Fibroblast of lung (primary cell): ENCODE measurements around the gene GABRB3. TPM values are rescaled to one million over a fixed set of nuclear protein-coding genes. Genes with fewer than 3 reads are reported as not detected.

Experiments used
- DNase-seq, 2 donors: peaks; one replicate each; pipeline versions ENCODE4 v3.0.0 to v3.0.0-alpha.2; 2010; ENCODE audit warnings: low read depth in 2 of 2
- H2AFZ ChIP-seq: 2 replicates; pipeline ENCODE4 v1.5.1; 2012; ENCODE audit warnings: low read length, control low read depth, inconsistent platforms
- H3K27ac ChIP-seq: 2 replicates; pipeline ENCODE4 v1.5.1; 2011; ENCODE audit warnings: low read length, control low read depth; ENCODE audit not compliant: insufficient read depth
- H3K27me3 ChIP-seq: 2 replicates; pipeline ENCODE4 v1.5.1; 2011; ENCODE audit warnings: mild to moderate bottlenecking, low read length; ENCODE audit not compliant: control insufficient read depth, insufficient read depth
- H3K36me3 ChIP-seq: 2 replicates; pipeline ENCODE4 v1.5.1; 2011; ENCODE audit warnings: low read length; ENCODE audit not compliant: control insufficient read depth, insufficient read depth
- H3K4me1 ChIP-seq: 2 replicates; pipeline ENCODE4 v1.5.1; 2011; ENCODE audit warnings: low read length; ENCODE audit not compliant: control insufficient read depth, insufficient read depth; ENCODE audit errors: extremely low read depth
- H3K4me2 ChIP-seq: 2 replicates; pipeline ENCODE4 v1.5.1; 2011; ENCODE audit warnings: low read length, control low read depth; ENCODE audit not compliant: insufficient read depth; ENCODE audit errors: extremely low read depth
- H3K4me3 ChIP-seq, 4 experiments: fragments of 200-600 bp in 1 of 4; sonication (generic) in 1 of 4; replicated peaks in 1 of 4; 2 replicates each; pipeline ENCODE4 v1.5.1; 2011 to 2016; ENCODE audit warnings: low read length in 4 of 4, low read depth in 3 of 4, mild to moderate bottlenecking in 3 of 4, control low read depth in 2 of 4, inconsistent platforms in 1 of 4, mixed read lengths in 1 of 4; ENCODE audit not compliant: insufficient read depth in 1 of 4; ENCODE audit errors: control extremely low read depth in 1 of 4
- H3K79me2 ChIP-seq: 2 replicates; pipeline ENCODE4 v1.5.1; 2012; ENCODE audit warnings: mild to moderate bottlenecking, low read length, inconsistent platforms; ENCODE audit not compliant: control insufficient read depth, insufficient read depth
- H3K9ac ChIP-seq: 2 replicates; pipeline ENCODE4 v1.5.1; 2011; ENCODE audit warnings: mild to moderate bottlenecking, low read length, control low read depth; ENCODE audit not compliant: insufficient read depth
- H3K9me3 ChIP-seq: 2 replicates; pipeline ENCODE4 v1.5.1; 2012; ENCODE audit warnings: low read depth, low read length; ENCODE audit not compliant: control insufficient read depth, insufficient read depth
- H4K20me1 ChIP-seq: 2 replicates; pipeline ENCODE4 v1.5.1; 2011; ENCODE audit warnings: low read length; ENCODE audit not compliant: control insufficient read depth, insufficient read depth; ENCODE audit errors: extremely low read depth
- CTCF ChIP-seq, 2 donors: IDR thresholded peaks in 1 of 2; conservative IDR thresholded peaks in 1 of 2; 1 replicate in 1 of 2; 2 replicates in 1 of 2; pipeline ENCODE4 v1.5.1; 2011 to 2012; ENCODE audit warnings: low read length in 2 of 2, control low read depth in 1 of 2, inconsistent platforms in 1 of 2, low read depth in 1 of 2, mild to moderate bottlenecking in 1 of 2
- EZH2 ChIP-seq: IDR thresholded peaks from 2 replicates; pipeline ENCODE4 v1.5.1; 2012; ENCODE audit warnings: low read length, control low read depth, mild to moderate bottlenecking; ENCODE audit errors: missing control alignments
- polyA plus RNA-seq, 2 donors: library from polyadenylated mRNA; depleted of rRNA in 1 of 2; stranded (reverse) in 1 of 2; unstranded in 1 of 2; fragments of >200 nt; gene quantifications; 2 replicates each; pipeline ENCODE4 v1.2.1, GENCODE V29; 2011 to 2012; ENCODE audit warnings: missing spikeins in 1 of 2
- total RNA-seq: library from RNA; depleted of rRNA; stranded (reverse); fragments of >200 nt; gene quantifications from 2 replicates; pipeline ENCODE4 v1.2.1, GENCODE V29; 2014

Gene GABRB3
- total and polyA plus RNA-seq, 2 donors (not counting 1 experiment from before 2014, with no cell fraction given) = 1.1 to 1.5 TPM

GRCh38 chr15:26724381-26725150, 48.3 kb downstream of the GABRB3 start:
- Histone ChIP-seq H4K20me1 (no peaks in the 10 kb centered on the region), H3K4me1 (no peaks in the 10 kb centered on the region), H3K4me2 (no peak overlapping the region), H3K79me2 (no peaks in the 10 kb centered on the region), H3K4me3 (no peak overlapping the region), H3K27me3 (no peaks in the 10 kb centered on the region), H3K9ac (no peak overlapping the region), H3K27ac (no peak overlapping the region), H3K9me3 (no peaks in the 10 kb centered on the region), H2AFZ (no peak overlapping the region), H3K36me3 (no peaks in the 10 kb centered on the region)
- no peak for DNase-seq
- no peak for TF ChIP-seq EZH2

- TF ChIP-seq CTCF (conservative IDR thresholded peaks at IDR 0.05 in 1 of 2, IDR thresholded peaks at IDR 0.05 in 1 of 2; ENCODE audit: low read depth in 1 of 2, low read length in 2 of 2) (no peak), EZH2 (no peak)
- H3K9me3 ChIP-seq = no peaks in the 10 kb centered on the region
- no peaks in the 10 kb centered on the region for H4K20me1 ChIP-seq
- H2AFZ ChIP-seq = no peak overlapping the region
- no peaks in the 10 kb centered on the region for H3K79me2 ChIP-seq
- H3K36me3 ChIP-seq = no peaks in the 10 kb centered on the region
- no peaks in the 10 kb centered on the region for H3K4me1 ChIP-seq
- H3K9ac ChIP-seq = no peak overlapping the region
- no peak for DNase-seq
- H3K27me3 ChIP-seq = no peaks in the 10 kb centered on the region
- no peak overlapping the region for H3K27ac ChIP-seq
- no peak overlapping the region for H3K4me2 ChIP-seq
- H3K4me3 ChIP-seq = no peak overlapping the region
These were observed 50.2 kb downstream of the GABRB3 start for GRCh38 chr15:26722621-26723160.

- Histone ChIP-seq H3K27ac (no peak overlapping the region), H3K4me3 (no peak overlapping the region), H3K79me2 (no peaks in the 10 kb centered on the region), H3K27me3 (no peaks in the 10 kb centered on the region), H3K9me3 (no peaks in the 10 kb centered on the region), H3K4me1 (no peaks in the 10 kb centered on the region), H4K20me1 (no peaks in the 10 kb centered on the region), H2AFZ (no peak overlapping the region), H3K9ac (no peak overlapping the region), H3K4me2 (no peak overlapping the region), H3K36me3 (no peaks in the 10 kb centered on the region)
- no peak for TF ChIP-seq CTCF (conservative IDR thresholded peaks at IDR 0.05 in 1 of 2, IDR thresholded peaks at IDR 0.05 in 1 of 2; ENCODE audit: low read depth in 1 of 2, low read length in 2 of 2)
- TF ChIP-seq EZH2 = no peak
- DNase-seq = no peak
These were observed 51.5 kb downstream of the GABRB3 start for GRCh38 chr15:26721232-26721967.
